ENCODE results near the gene LRRC4C.

Gene LRRC4C

GRCh38 chr11:41323446-41323845 lies 136.0 kb downstream of the LRRC4C start:
- Histone ChIP-seq H3K4me2 (ENCODE audit: insufficient read depth, low read length, poor library complexity, severe bottlenecking) (no peak overlapping the region), H2AK5ac (ENCODE audit: low read depth, low read length) (no peak overlapping the region), H2BK5ac (ENCODE audit: low read length) (no peak overlapping the region), H3K4me1 (ENCODE audit: control insufficient read depth in 2 of 2, insufficient read depth in 1 of 2, low read depth in 1 of 2, low read length in 2 of 2) (peaks cover 2 to 11% of the 10 kb centered on the region in 2 donors), H3K4me3 (ENCODE audit: low read length in 2 of 2) (no peak overlapping the region), H3K27me3 (ENCODE audit: control insufficient read depth in 3 of 3, insufficient read depth in 3 of 3, low read depth in 1 of 3, low read length in 3 of 3) (no peaks in the 10 kb centered on the region), H3K14ac (ENCODE audit: low read length) (no peak overlapping the region), H3K36me3 (replicated peaks in 1 of 2; ENCODE audit: control insufficient read depth in 2 of 2, insufficient read depth in 2 of 2, low read length in 2 of 2) (no peaks in the 10 kb centered on the region), H3K9me3 (replicated peaks in 1 of 2; ENCODE audit: control insufficient read depth in 2 of 2, insufficient read depth in 1 of 2, low read depth in 1 of 2, low read length in 2 of 2) (peaks cover 0 to 6% of the 10 kb centered on the region in 2 donors), H3K4ac (ENCODE audit: low read length) (no peak overlapping the region), H3K79me1 (ENCODE audit: low read depth, low read length) (no peaks in the 10 kb centered on the region), H2AFZ (ENCODE audit: low read length) (peak overlapping the region; percentile 4), H2BK120ac (ENCODE audit: low read depth, low read length) (no peak overlapping the region), H3K9ac (ENCODE audit: low read depth, low read length, poor library complexity) (no peak overlapping the region), H2BK15ac (ENCODE audit: low read length) (no peak overlapping the region), H3K27ac (replicated peaks; ENCODE audit: low read length) (no peak overlapping the region), H4K91ac (ENCODE audit: low read depth, low read length, poor library complexity) (no peak overlapping the region), H4K8ac (ENCODE audit: low read depth, low read length) (no peak overlapping the region), H2BK12ac (ENCODE audit: low read length) (no peak overlapping the region), H3K23ac (ENCODE audit: low read depth, low read length, poor library complexity) (no peak overlapping the region), H3K18ac (ENCODE audit: low read length) (no peak overlapping the region)
- no peak for DNase-seq (ENCODE audit: low spot score)
- no CpG with 5 or more reads among the region's 3 CpGs for WGBS, 2 donors (ENCODE audit: extremely low coverage in 2 of 2, insufficient read length in 2 of 2, insufficient replicate concordance in 1 of 2)

- Histone ChIP-seq H3K36me3 (replicated peaks in 1 of 2; ENCODE audit: control insufficient read depth in 2 of 2, insufficient read depth in 2 of 2, low read length in 2 of 2) (no peaks in the 10 kb centered on the region), H2BK5ac (ENCODE audit: low read length) (no peak overlapping the region), H3K4ac (ENCODE audit: low read length) (no peak overlapping the region), H3K14ac (ENCODE audit: low read length) (no peak overlapping the region), H3K79me1 (ENCODE audit: low read depth, low read length) (no peaks in the 10 kb centered on the region), H3K27ac (replicated peaks; ENCODE audit: low read length) (no peak overlapping the region), H3K27me3 (ENCODE audit: control insufficient read depth in 3 of 3, insufficient read depth in 3 of 3, low read depth in 1 of 3, low read length in 3 of 3) (no peaks in the 10 kb centered on the region), H2BK120ac (ENCODE audit: low read depth, low read length) (no peak overlapping the region), H3K9me3 (replicated peaks in 1 of 2; ENCODE audit: control insufficient read depth in 2 of 2, insufficient read depth in 1 of 2, low read depth in 1 of 2, low read length in 2 of 2) (peaks cover 0 to 6% of the 10 kb centered on the region in 2 donors), H2BK12ac (ENCODE audit: low read length) (no peak overlapping the region), H3K4me1 (ENCODE audit: control insufficient read depth in 2 of 2, insufficient read depth in 1 of 2, low read depth in 1 of 2, low read length in 2 of 2) (peaks cover 3 to 16% of the 10 kb centered on the region in 2 donors), H3K18ac (ENCODE audit: low read length) (no peak overlapping the region), H3K4me3 (ENCODE audit: low read length in 2 of 2) (no peak overlapping the region), H2AFZ (ENCODE audit: low read length) (peak overlapping the region; percentile 61), H3K4me2 (ENCODE audit: insufficient read depth, low read length, poor library complexity, severe bottlenecking) (no peak overlapping the region), H3K23ac (ENCODE audit: low read depth, low read length, poor library complexity) (no peak overlapping the region), H4K8ac (ENCODE audit: low read depth, low read length) (no peak overlapping the region), H2AK5ac (ENCODE audit: low read depth, low read length) (no peak overlapping the region), H4K91ac (ENCODE audit: low read depth, low read length, poor library complexity) (no peak overlapping the region), H3K9ac (ENCODE audit: low read depth, low read length, poor library complexity) (no peak overlapping the region), H2BK15ac (ENCODE audit: low read length) (no peak overlapping the region)
- DNase-seq (ENCODE audit: low spot score), result no peak
- WGBS, 2 donors (ENCODE audit: extremely low coverage in 2 of 2, insufficient read length in 2 of 2, insufficient replicate concordance in 1 of 2), result no CpG with 5 or more reads among the region's 1 CpG
Measured at GRCh38 chr11:41320653-41321052, 138.8 kb downstream of the LRRC4C start.

- no peaks in the 10 kb centered on the region for H3K79me1 ChIP-seq (ENCODE audit: low read depth, low read length)
- H3K4ac ChIP-seq (ENCODE audit: low read length), result no peak overlapping the region
- no peak overlapping the region for H2BK12ac ChIP-seq (ENCODE audit: low read length)
- H3K4me1 ChIP-seq (ENCODE audit: control insufficient read depth in 2 of 2, insufficient read depth in 1 of 2, low read depth in 1 of 2, low read length in 2 of 2), result peaks cover 3 to 16% of the 10 kb centered on the region in 2 donors
- no peak overlapping the region for H4K8ac ChIP-seq (ENCODE audit: low read depth, low read length)
- no peak overlapping the region for H3K18ac ChIP-seq (ENCODE audit: low read length)
- no peak overlapping the region for H3K27ac ChIP-seq (replicated peaks; ENCODE audit: low read length)
- H2BK120ac ChIP-seq (ENCODE audit: low read depth, low read length), result no peak overlapping the region
- peak overlapping the region; percentile 61 for H2AFZ ChIP-seq (ENCODE audit: low read length)
- H2BK15ac ChIP-seq (ENCODE audit: low read length), result no peak overlapping the region
- H3K4me3 ChIP-seq (ENCODE audit: low read length in 2 of 2), result no peak overlapping the region
- H4K91ac ChIP-seq (ENCODE audit: low read depth, low read length, poor library complexity), result no peak overlapping the region
- no peak overlapping the region for H2AK5ac ChIP-seq (ENCODE audit: low read depth, low read length)
- WGBS, 2 donors (ENCODE audit: extremely low coverage in 2 of 2, insufficient read length in 2 of 2, insufficient replicate concordance in 1 of 2), result no CpG with 5 or more reads among the region's 3 CpGs
- H3K27me3 ChIP-seq (ENCODE audit: control insufficient read depth in 3 of 3, insufficient read depth in 3 of 3, low read depth in 1 of 3, low read length in 3 of 3), result no peaks in the 10 kb centered on the region
- H3K9ac ChIP-seq (ENCODE audit: low read depth, low read length, poor library complexity), result no peak overlapping the region
- peaks cover 0 to 6% of the 10 kb centered on the region in 2 donors for H3K9me3 ChIP-seq (replicated peaks in 1 of 2; ENCODE audit: control insufficient read depth in 2 of 2, insufficient read depth in 1 of 2, low read depth in 1 of 2, low read length in 2 of 2)
- no peak overlapping the region for H3K14ac ChIP-seq (ENCODE audit: low read length)
- no peak for DNase-seq (ENCODE audit: low spot score)
- H2BK5ac ChIP-seq (ENCODE audit: low read length), result no peak overlapping the region
- no peak overlapping the region for H3K23ac ChIP-seq (ENCODE audit: low read depth, low read length, poor library complexity)
- no peak overlapping the region for H3K4me2 ChIP-seq (ENCODE audit: insufficient read depth, low read length, poor library complexity, severe bottlenecking)
- no peaks in the 10 kb centered on the region for H3K36me3 ChIP-seq (replicated peaks in 1 of 2; ENCODE audit: control insufficient read depth in 2 of 2, insufficient read depth in 2 of 2, low read length in 2 of 2)
Measured at GRCh38 chr11:41320238-41320637, 139.2 kb downstream of the LRRC4C start.

- H3K4me1 ChIP-seq (ENCODE audit: control insufficient read depth in 2 of 2, insufficient read depth in 1 of 2, low read depth in 1 of 2, low read length in 2 of 2), result peaks cover 3 to 16% of the 10 kb centered on the region in 2 donors
- H3K4ac ChIP-seq (ENCODE audit: low read length), result no peak overlapping the region
- no peak overlapping the region for H4K8ac ChIP-seq (ENCODE audit: low read depth, low read length)
- no peak overlapping the region for H3K4me2 ChIP-seq (ENCODE audit: insufficient read depth, low read length, poor library complexity, severe bottlenecking)
- no peak overlapping the region for H3K4me3 ChIP-seq (ENCODE audit: low read length in 2 of 2)
- H2AK5ac ChIP-seq (ENCODE audit: low read depth, low read length), result no peak overlapping the region
- H3K14ac ChIP-seq (ENCODE audit: low read length), result no peak overlapping the region
- peak overlapping the region; percentile 28 for H3K18ac ChIP-seq (ENCODE audit: low read length)
- H3K23ac ChIP-seq (ENCODE audit: low read depth, low read length, poor library complexity), result no peak overlapping the region
- no peak overlapping the region for H4K91ac ChIP-seq (ENCODE audit: low read depth, low read length, poor library complexity)
- H3K9ac ChIP-seq (ENCODE audit: low read depth, low read length, poor library complexity), result no peak overlapping the region
- DNase-seq (ENCODE audit: low spot score), result no peak
- H2BK120ac ChIP-seq (ENCODE audit: low read depth, low read length), result no peak overlapping the region
- H3K36me3 ChIP-seq (replicated peaks in 1 of 2; ENCODE audit: control insufficient read depth in 2 of 2, insufficient read depth in 2 of 2, low read length in 2 of 2), result no peaks in the 10 kb centered on the region
- no peaks in the 10 kb centered on the region for H3K79me1 ChIP-seq (ENCODE audit: low read depth, low read length)
- H2BK15ac ChIP-seq (ENCODE audit: low read length), result no peak overlapping the region
- no peak overlapping the region for H2BK5ac ChIP-seq (ENCODE audit: low read length)
- WGBS, 2 donors (ENCODE audit: extremely low coverage in 2 of 2, insufficient read length in 2 of 2, insufficient replicate concordance in 1 of 2), result no CpG with 5 or more reads among the region's 2 CpGs
- H3K9me3 ChIP-seq (replicated peaks in 1 of 2; ENCODE audit: control insufficient read depth in 2 of 2, insufficient read depth in 1 of 2, low read depth in 1 of 2, low read length in 2 of 2), result peaks cover 0 to 6% of the 10 kb centered on the region in 2 donors
- no peaks in the 10 kb centered on the region for H3K27me3 ChIP-seq (ENCODE audit: control insufficient read depth in 3 of 3, insufficient read depth in 3 of 3, low read depth in 1 of 3, low read length in 3 of 3)
- H2BK12ac ChIP-seq (ENCODE audit: low read length), result no peak overlapping the region
- no peak overlapping the region for H3K27ac ChIP-seq (replicated peaks; ENCODE audit: low read length)
- H2AFZ ChIP-seq (ENCODE audit: low read length), result no peak overlapping the region
Measured at GRCh38 chr11:41319434-41319833, 140.0 kb downstream of the LRRC4C start.
